ENCODE measurements around the gene LRBA.
"Not testable (repeated sequence)": the region's sequence is repeated elsewhere in the genome, so short reads cannot be mapped to it uniquely, and the experiment has no call there.

Gene LRBA

GRCh38 chr4:150562751-150563150 lies 452.3 kb downstream of the LRBA start:
- no peak for DNase-seq (ENCODE audit: low read depth)

- no peak for DNase-seq (ENCODE audit: low read depth)
Observed at GRCh38 chr4:150562250-150562649, 452.8 kb downstream of the LRBA start.

- no peak for DNase-seq (ENCODE audit: low read depth)
Observed at GRCh38 chr4:150561143-150561737, 453.8 kb downstream of the LRBA start.

- not testable (repeated sequence) for DNase-seq (ENCODE audit: low read depth)
Observed at GRCh38 chr4:150557811-150558210, 457.3 kb downstream of the LRBA start.

GRCh38 chr4:150547154-150547838 lies 467.8 kb downstream of the LRBA start:
- DNase-seq (ENCODE audit: low read depth), result no peak

GRCh38 chr4:150546286-150546685 lies 468.8 kb downstream of the LRBA start:
- no peak for DNase-seq (ENCODE audit: low read depth)

- DNase-seq (ENCODE audit: low read depth), result no peak
Observed at GRCh38 chr4:150543042-150543441, 472.0 kb downstream of the LRBA start.

GRCh38 chr4:150541681-150542080 lies 473.4 kb downstream of the LRBA start:
- no peak for DNase-seq (ENCODE audit: low read depth)

- DNase-seq (ENCODE audit: low read depth), result no peak
Observed at GRCh38 chr4:150540959-150541360, 474.1 kb downstream of the LRBA start.

GRCh38 chr4:150540536-150540935 lies 474.5 kb downstream of the LRBA start:
- DNase-seq (ENCODE audit: low read depth), result no peak

GRCh38 chr4:150537911-150538310 lies 477.2 kb downstream of the LRBA start:
- not testable (repeated sequence) for DNase-seq (ENCODE audit: low read depth)

- no peak for DNase-seq (ENCODE audit: low read depth)
Observed at GRCh38 chr4:150534818-150535217, 480.3 kb downstream of the LRBA start.

GRCh38 chr4:150533673-150534072 lies 481.4 kb downstream of the LRBA start:
- no peak for DNase-seq (ENCODE audit: low read depth)

- no peak for DNase-seq (ENCODE audit: low read depth)
Observed at GRCh38 chr4:150525321-150525868, 489.7 kb downstream of the LRBA start.

GRCh38 chr4:150518559-150518958 lies 496.5 kb downstream of the LRBA start:
- no peak for DNase-seq (ENCODE audit: low read depth)

- no peak for DNase-seq (ENCODE audit: low read depth)
Observed at GRCh38 chr4:150515135-150515534, 499.9 kb downstream of the LRBA start.

- DNase-seq (ENCODE audit: low read depth), result no peak
Observed at GRCh38 chr4:150514709-150515108, 500.4 kb downstream of the LRBA start.

- no peak for DNase-seq (ENCODE audit: low read depth)
Observed at GRCh38 chr4:150510176-150510865, 504.8 kb downstream of the LRBA start.

GRCh38 chr4:150507656-150508055 lies 507.4 kb downstream of the LRBA start:
- not testable (repeated sequence) for DNase-seq (ENCODE audit: low read depth)

- no peak for DNase-seq (ENCODE audit: low read depth)
Observed at GRCh38 chr4:150501983-150502382, 513.1 kb downstream of the LRBA start.

- DNase-seq (ENCODE audit: low read depth), result no peak
Observed at GRCh38 chr4:150501009-150501727, 513.9 kb downstream of the LRBA start.

- DNase-seq (ENCODE audit: low read depth), result no peak
Observed at GRCh38 chr4:150497612-150498011, 517.5 kb downstream of the LRBA start.

All from activated gamma-delta T cell treated with anti-CD3 and anti-CD28 coated beads, Interleukin-2, amount 50 U/mL, for 16 hours (primary cell).